Measurements from ENCODE around the gene LAMTOR1.

LAMTOR1 gene

GRCh38 chr11:72072348-72072747 lies 30.7 kb downstream of the LAMTOR1 start:
- peaks cover 11% of the 10 kb centered on the region for H3K79me1 ChIP-seq (replicated peaks; ENCODE audit: low read length, poor library complexity, severe bottlenecking)
- peak overlapping the region; percentile 12 for H4K8ac ChIP-seq (ENCODE audit: low read length)
- peak overlapping the region; percentile 91 to 92 for H2BK12ac ChIP-seq (ENCODE audit: low read length in 2 of 2)
- no peak overlapping the region for H2AFZ ChIP-seq (ENCODE audit: low read depth, low read length)
- no peak overlapping the region for H2AK5ac ChIP-seq (ENCODE audit: low read length, severe bottlenecking)
- H3K4me1 ChIP-seq (ENCODE audit: control insufficient read depth, insufficient read depth, low read depth, low read length), result peaks cover 13% of the 10 kb centered on the region
- H3K4me3 ChIP-seq (ENCODE audit: insufficient read depth in 1 of 2, low read depth in 1 of 2, low read length in 2 of 2), result peak overlapping the region in 1 of 2 experiments; percentile 20
- H3K23ac ChIP-seq (ENCODE audit: low read length in 2 of 2), result no peak overlapping the region
- H3K9ac ChIP-seq (ENCODE audit: low read length), result peak overlapping the region; percentile 74
- H3K36me3 ChIP-seq (ENCODE audit: control insufficient read depth in 1 of 2, insufficient read depth in 2 of 2, low read depth in 1 of 2, low read length in 2 of 2), result peaks cover 0 to 4% of the 10 kb centered on the region in 2 experiments
- H2BK120ac ChIP-seq (ENCODE audit: low read depth, low read length), result peak overlapping the region; percentile 85
- 15% methylated on average over 3 of the region's 3 CpGs for WGBS
- peak; percentile 86 for DNase-seq
- no peaks in the 10 kb centered on the region for H3K27me3 ChIP-seq (ENCODE audit: control insufficient read depth in 1 of 2, insufficient read depth in 1 of 2, low read length in 2 of 2)
- H3K9me3 ChIP-seq (ENCODE audit: control insufficient read depth, low read length), result no peaks in the 10 kb centered on the region
- no peak overlapping the region for H3K14ac ChIP-seq (ENCODE audit: low read length in 2 of 2)
- H3K4ac ChIP-seq (ENCODE audit: low read depth in 1 of 2, low read length in 2 of 2), result peak overlapping the region in 1 of 2 experiments; percentile 67
- peak overlapping the region; percentile 38 to 64 for H3K18ac ChIP-seq (ENCODE audit: low read depth in 1 of 2, low read length in 2 of 2)
- peak overlapping the region; percentile 12 for H2BK15ac ChIP-seq (ENCODE audit: low read depth, poor library complexity, severe bottlenecking)
- H3K4me2 ChIP-seq (ENCODE audit: low read length, poor library complexity, severe bottlenecking), result no peak overlapping the region
- H2BK5ac ChIP-seq (ENCODE audit: low read depth, low read length, poor library complexity, severe bottlenecking), result no peak overlapping the region
- H4K91ac ChIP-seq (ENCODE audit: low read length), result peak overlapping the region; percentile 19
- peak overlapping the region; percentile 53 for H3K27ac ChIP-seq (ENCODE audit: low read length, poor library complexity, severe bottlenecking)

GRCh38 chr11:72070491-72070890 lies 32.6 kb downstream of the LAMTOR1 start:
- Histone ChIP-seq H3K9me3 (ENCODE audit: control insufficient read depth, low read length) (no peaks in the 10 kb centered on the region), H3K4me3 (ENCODE audit: insufficient read depth in 1 of 2, low read depth in 1 of 2, low read length in 2 of 2) (peak overlapping the region in 1 of 2 experiments; percentile 44), H3K23ac (ENCODE audit: low read length in 2 of 2) (no peak overlapping the region), H3K27me3 (ENCODE audit: control insufficient read depth in 1 of 2, insufficient read depth in 1 of 2, low read length in 2 of 2) (no peaks in the 10 kb centered on the region), H3K27ac (ENCODE audit: low read length, poor library complexity, severe bottlenecking) (peak overlapping the region; percentile 83), H3K18ac (ENCODE audit: low read depth in 1 of 2, low read length in 2 of 2) (peak overlapping the region; percentile 78 to 93), H3K4ac (ENCODE audit: low read depth in 1 of 2, low read length in 2 of 2) (peak overlapping the region; percentile 29 to 94), H3K4me1 (ENCODE audit: control insufficient read depth, insufficient read depth, low read depth, low read length) (peaks cover 13% of the 10 kb centered on the region), H4K91ac (ENCODE audit: low read length) (peak overlapping the region; percentile 84), H3K4me2 (ENCODE audit: low read length, poor library complexity, severe bottlenecking) (no peak overlapping the region), H2BK120ac (ENCODE audit: low read depth, low read length) (peak overlapping the region; percentile 92), H4K8ac (ENCODE audit: low read length) (peak overlapping the region; percentile 66), H2AK5ac (ENCODE audit: low read length, severe bottlenecking) (peak overlapping the region; percentile 71), H3K36me3 (ENCODE audit: control insufficient read depth in 1 of 2, insufficient read depth in 2 of 2, low read depth in 1 of 2, low read length in 2 of 2) (peaks cover 0 to 4% of the 10 kb centered on the region in 2 experiments), H3K79me1 (replicated peaks; ENCODE audit: low read length, poor library complexity, severe bottlenecking) (peaks cover 18% of the 10 kb centered on the region), H2AFZ (ENCODE audit: low read depth, low read length) (no peak overlapping the region), H2BK5ac (ENCODE audit: low read depth, low read length, poor library complexity, severe bottlenecking) (no peak overlapping the region), H2BK12ac (ENCODE audit: low read length in 2 of 2) (peak overlapping the region; percentile 40 to 51), H3K14ac (ENCODE audit: low read length in 2 of 2) (no peak overlapping the region), H3K9ac (ENCODE audit: low read length) (peak overlapping the region; percentile 83), H2BK15ac (ENCODE audit: low read depth, poor library complexity, severe bottlenecking) (peak overlapping the region; percentile 30)
- WGBS, result 89% methylated on average over 5 of the region's 7 CpGs
- DNase-seq, result no peak

GRCh38 chr11:72069787-72070251 lies 33.3 kb downstream of the LAMTOR1 start:
- H3K79me1 ChIP-seq (replicated peaks; ENCODE audit: low read length, poor library complexity, severe bottlenecking), result peaks cover 17% of the 10 kb centered on the region
- H2BK120ac ChIP-seq (ENCODE audit: low read depth, low read length), result no peak overlapping the region
- peak overlapping the region; percentile 37 to 46 for H3K18ac ChIP-seq (ENCODE audit: low read depth in 1 of 2, low read length in 2 of 2)
- H3K4ac ChIP-seq (ENCODE audit: low read depth in 1 of 2, low read length in 2 of 2), result peak overlapping the region in 1 of 2 experiments; percentile 94
- H2BK5ac ChIP-seq (ENCODE audit: low read depth, low read length, poor library complexity, severe bottlenecking), result no peak overlapping the region
- WGBS, result 0% methylated on average over 2 of the region's 2 CpGs
- peaks cover 0 to 4% of the 10 kb centered on the region in 2 experiments for H3K36me3 ChIP-seq (ENCODE audit: control insufficient read depth in 1 of 2, insufficient read depth in 2 of 2, low read depth in 1 of 2, low read length in 2 of 2)
- H4K8ac ChIP-seq (ENCODE audit: low read length), result peak overlapping the region; percentile 59
- no peaks in the 10 kb centered on the region for H3K9me3 ChIP-seq (ENCODE audit: control insufficient read depth, low read length)
- H2BK12ac ChIP-seq (ENCODE audit: low read length in 2 of 2), result peak overlapping the region; percentile 9 to 91
- H3K4me1 ChIP-seq (ENCODE audit: control insufficient read depth, insufficient read depth, low read depth, low read length), result peaks cover 13% of the 10 kb centered on the region
- no peak overlapping the region for H3K4me2 ChIP-seq (ENCODE audit: low read length, poor library complexity, severe bottlenecking)
- no peak overlapping the region for H3K14ac ChIP-seq (ENCODE audit: low read length in 2 of 2)
- H3K27me3 ChIP-seq (ENCODE audit: control insufficient read depth in 1 of 2, insufficient read depth in 1 of 2, low read length in 2 of 2), result no peaks in the 10 kb centered on the region
- H2AK5ac ChIP-seq (ENCODE audit: low read length, severe bottlenecking), result no peak overlapping the region
- peak overlapping the region; percentile 83 for H3K9ac ChIP-seq (ENCODE audit: low read length)
- no peak overlapping the region for H3K23ac ChIP-seq (ENCODE audit: low read length in 2 of 2)
- peak; percentile 88 for DNase-seq
- no peak overlapping the region for H4K91ac ChIP-seq (ENCODE audit: low read length)
- peak overlapping the region in 1 of 2 experiments; percentile 44 for H3K4me3 ChIP-seq (ENCODE audit: insufficient read depth in 1 of 2, low read depth in 1 of 2, low read length in 2 of 2)
- peak overlapping the region; percentile 83 for H3K27ac ChIP-seq (ENCODE audit: low read length, poor library complexity, severe bottlenecking)
- no peak overlapping the region for H2BK15ac ChIP-seq (ENCODE audit: low read depth, poor library complexity, severe bottlenecking)
- no peak overlapping the region for H2AFZ ChIP-seq (ENCODE audit: low read depth, low read length)

- no peak overlapping the region for H3K4me2 ChIP-seq (ENCODE audit: low read length, poor library complexity, severe bottlenecking)
- H2BK12ac ChIP-seq (ENCODE audit: low read length in 2 of 2), result peak overlapping the region in 1 of 2 experiments; percentile 73
- peaks cover 13% of the 10 kb centered on the region for H3K4me1 ChIP-seq (ENCODE audit: control insufficient read depth, insufficient read depth, low read depth, low read length)
- DNase-seq, result peak; percentile 69
- H2BK5ac ChIP-seq (ENCODE audit: low read depth, low read length, poor library complexity, severe bottlenecking), result no peak overlapping the region
- H3K9ac ChIP-seq (ENCODE audit: low read length), result peak overlapping the region; percentile 83
- peak overlapping the region in 1 of 2 experiments; percentile 3 for H3K18ac ChIP-seq (ENCODE audit: low read depth in 1 of 2, low read length in 2 of 2)
- no peaks in the 10 kb centered on the region for H3K9me3 ChIP-seq (ENCODE audit: control insufficient read depth, low read length)
- H4K8ac ChIP-seq (ENCODE audit: low read length), result no peak overlapping the region
- no peaks in the 10 kb centered on the region for H3K27me3 ChIP-seq (ENCODE audit: control insufficient read depth in 1 of 2, insufficient read depth in 1 of 2, low read length in 2 of 2)
- no peak overlapping the region for H2BK15ac ChIP-seq (ENCODE audit: low read depth, poor library complexity, severe bottlenecking)
- peak overlapping the region in 1 of 2 experiments; percentile 13 for H3K4ac ChIP-seq (ENCODE audit: low read depth in 1 of 2, low read length in 2 of 2)
- peak overlapping the region; percentile 83 for H3K27ac ChIP-seq (ENCODE audit: low read length, poor library complexity, severe bottlenecking)
- no peak overlapping the region for H2AFZ ChIP-seq (ENCODE audit: low read depth, low read length)
- no peak overlapping the region for H3K23ac ChIP-seq (ENCODE audit: low read length in 2 of 2)
- no peak overlapping the region for H2BK120ac ChIP-seq (ENCODE audit: low read depth, low read length)
- H4K91ac ChIP-seq (ENCODE audit: low read length), result no peak overlapping the region
- H3K14ac ChIP-seq (ENCODE audit: low read length in 2 of 2), result no peak overlapping the region
- peak overlapping the region; percentile 24 for H2AK5ac ChIP-seq (ENCODE audit: low read length, severe bottlenecking)
- H3K4me3 ChIP-seq (ENCODE audit: insufficient read depth in 1 of 2, low read depth in 1 of 2, low read length in 2 of 2), result peak overlapping the region in 1 of 2 experiments; percentile 33
- H3K79me1 ChIP-seq (replicated peaks; ENCODE audit: low read length, poor library complexity, severe bottlenecking), result peaks cover 16% of the 10 kb centered on the region
- H3K36me3 ChIP-seq (ENCODE audit: control insufficient read depth in 1 of 2, insufficient read depth in 2 of 2, low read depth in 1 of 2, low read length in 2 of 2), result peaks cover 0 to 4% of the 10 kb centered on the region in 2 experiments
Observed at GRCh38 chr11:72069200-72069599, 33.9 kb downstream of the LAMTOR1 start.
